Mesangial cell (primary cell): ENCODE results near the gene GOLGA8R. TPM values are rescaled to one million over a fixed set of nuclear protein-coding genes. Genes with fewer than 3 reads are reported as not detected.

Experiments
- total RNA-seq: library from RNA; depleted of rRNA; stranded (reverse); fragments of >200 nt; gene quantifications from 2 replicates; pipeline ENCODE4 v1.2.3, GENCODE V29; 2015

The GOLGA8R gene
- total RNA-seq, result 0.89 TPM in 1 of 2 replicates, not detected in the other

DNA sequence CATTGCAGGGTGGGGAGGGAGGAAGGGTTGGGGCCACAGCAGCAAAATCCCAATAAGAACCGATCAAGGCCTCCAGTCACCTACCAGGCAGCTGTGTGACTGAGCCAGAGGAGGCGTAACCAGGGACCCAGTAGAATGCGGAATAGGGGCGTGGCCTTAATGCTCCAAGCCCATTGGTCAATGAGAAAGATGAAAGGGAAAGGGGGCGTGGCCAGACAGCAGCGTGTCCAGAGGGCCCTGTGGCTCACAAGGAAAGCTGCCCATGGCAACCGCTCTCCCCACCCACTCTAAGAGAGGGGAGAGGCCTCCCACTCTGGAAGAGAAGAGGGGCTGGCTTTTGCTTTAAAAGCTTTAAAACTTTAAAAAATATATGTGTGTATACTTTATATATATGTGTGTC is at the start of gene GOLGA8R:
GOLGA8R (minus strand) TSS at position 101 of the 400 bp plus-strand sequence; CDS start at position 3, 98 bp downstream.

DNA sequence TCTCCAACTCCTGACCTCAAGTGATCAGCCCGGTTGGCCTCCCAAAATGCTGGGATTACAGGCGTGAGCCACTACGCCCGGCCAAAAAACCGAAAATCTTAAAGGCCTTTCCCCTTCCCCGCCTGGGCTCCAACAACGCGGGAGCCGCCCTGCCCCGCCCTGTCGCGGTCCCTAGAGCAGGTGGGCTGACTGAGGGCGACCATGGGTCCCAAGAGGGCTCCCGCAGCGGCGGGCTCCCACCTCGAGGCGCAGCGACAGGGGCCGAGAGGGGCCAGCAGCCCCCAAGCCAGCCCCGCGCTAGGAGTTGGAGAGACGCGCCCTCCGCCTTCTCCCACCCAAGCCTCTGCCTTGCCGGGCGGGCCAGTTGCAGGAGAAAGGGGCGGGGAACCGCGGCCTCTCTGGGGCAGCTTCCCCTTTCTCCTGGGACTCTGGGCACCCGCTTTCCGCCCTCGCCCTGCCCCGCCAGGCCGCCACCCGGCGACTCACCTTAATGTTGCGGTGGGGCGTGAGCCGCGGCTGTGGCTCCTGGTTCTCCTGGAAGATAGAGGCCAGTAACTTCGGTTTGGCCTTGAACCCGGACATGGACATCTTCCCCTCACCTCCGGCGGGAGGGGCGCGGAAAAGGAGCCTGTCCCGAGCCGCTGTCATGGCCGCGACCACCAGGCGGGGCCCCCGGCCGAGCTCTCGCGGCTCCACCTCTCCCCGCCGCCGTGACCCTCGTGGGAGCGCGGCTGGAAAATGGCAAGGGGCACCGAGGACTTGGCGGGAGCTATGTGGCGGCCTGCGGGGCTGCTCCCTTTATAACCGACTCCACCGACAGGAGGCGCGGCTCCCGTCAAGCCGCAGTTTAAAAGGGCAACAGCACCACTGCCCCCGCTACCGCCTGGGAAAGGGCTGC is 21.0 kb downstream of the GOLGA8R start, which contains the start of gene CHRFAM7A:
CHRFAM7A (minus strand) TSS at position 775 of the 898 bp plus-strand sequence. CDS start 10,189 bp downstream, outside the sequence.

Other genes with a start within 250 kb of the GOLGA8R start
- 0.16 and 3.0 TPM in 2 replicates for gene CHRFAM7A, start 20.7 kb downstream of the GOLGA8R start, total RNA-seq
- gene GOLGA8Q, start 137.8 kb upstream of the GOLGA8R start, total RNA-seq, result not detected in 2 replicates
- 0.25 and 0.49 TPM in 2 replicates for gene GOLGA8H, start 189.8 kb upstream of the GOLGA8R start, total RNA-seq